HUES64 (cell line): Measurements from ENCODE around the gene R3HDM2.

ENCODE experiments used
- H3K27ac ChIP-seq: 2 replicates; pipeline ENCODE4 v1.7.0; 2013; ENCODE audit warnings: low read depth, low read length, inconsistent platforms
- H3K27me3 ChIP-seq: 2 replicates; pipeline ENCODE4 v1.6.1; 2013; ENCODE audit warnings: mild to moderate bottlenecking, low read length; ENCODE audit not compliant: insufficient read depth
- H3K36me3 ChIP-seq: 2 replicates; pipeline ENCODE4 v1.6.1; 2013; ENCODE audit warnings: mild to moderate bottlenecking, low read length; ENCODE audit not compliant: insufficient read depth
- H3K4me1 ChIP-seq: 2 replicates; pipeline ENCODE4 v1.6.1; 2013; ENCODE audit warnings: mild to moderate bottlenecking, low read length, moderate library complexity; ENCODE audit not compliant: insufficient read depth
- H3K4me3 ChIP-seq: 2 replicates; pipeline ENCODE4 v1.5.1; 2013; ENCODE audit warnings: mild to moderate bottlenecking, low read length, moderate library complexity
- H3K9ac ChIP-seq: 2 replicates; pipeline ENCODE4 v1.6.1; 2013; ENCODE audit warnings: mild to moderate bottlenecking, low read depth, low read length
- H3K9me3 ChIP-seq: 2 replicates; pipeline ENCODE4 v1.6.1; 2013; ENCODE audit warnings: low read depth, low read length; ENCODE audit not compliant: insufficient read depth
- WGBS: fragments of 150-250, 120-280 bp; methylation state at CpG from one replicate; pipeline ENCODE4 v1.1.7; 2013; ENCODE audit warnings: missing lambda C conversion rate; 5-methylcytosine and 5-hydroxymethylcytosine counted together

R3HDM2 gene

DNA sequence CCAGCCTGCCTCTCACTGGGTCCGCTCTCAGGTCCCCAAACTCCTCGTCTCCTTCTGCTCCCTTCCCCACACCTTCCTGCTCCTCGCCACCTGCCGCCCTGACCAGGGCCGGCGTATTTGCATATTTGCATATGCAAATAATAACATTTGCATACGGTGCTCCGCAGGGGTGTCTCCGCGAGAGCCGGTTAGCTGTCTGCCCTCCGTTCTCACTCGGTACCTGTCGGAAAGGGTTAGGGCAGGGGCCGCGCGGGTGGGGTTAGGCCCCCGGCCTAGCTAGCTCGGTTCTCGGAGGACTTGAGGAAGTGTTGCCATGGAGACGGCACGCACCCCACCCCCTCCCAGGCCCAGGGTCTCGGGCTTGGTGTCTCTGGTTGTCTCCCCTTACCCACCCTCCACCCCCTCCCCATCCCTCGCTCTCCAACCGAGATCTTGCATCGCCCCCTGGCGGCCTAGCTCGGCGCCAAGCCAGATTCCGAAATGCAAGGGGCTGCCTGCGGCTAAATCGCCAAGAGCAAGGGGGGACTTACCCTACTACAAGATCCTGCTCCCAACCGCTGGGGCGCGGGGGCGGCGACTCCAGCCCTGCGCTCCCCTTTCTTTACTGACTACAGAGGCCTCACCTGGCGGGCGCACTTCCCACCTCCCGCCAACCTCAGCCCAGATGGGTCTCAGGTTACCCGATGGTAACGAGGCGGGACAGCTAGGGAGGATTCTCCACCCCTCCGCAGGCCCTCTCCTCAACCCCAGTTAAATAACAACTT is 188.0 kb downstream of the R3HDM2 start:
- Histone ChIP-seq H3K27me3 (peaks cover 59% of the 10 kb centered on the region), H3K9ac (no peak overlapping the region), H3K27ac (peak overlapping the region; percentile 57; the same call in 1 of the 2 replicates), H3K4me3 (peak overlapping the region; percentile 64), H3K4me1 (peaks cover 21% of the 10 kb centered on the region), H3K9me3 (no peaks in the 10 kb centered on the region), H3K36me3 (no peaks in the 10 kb centered on the region)
- under 1% methylated on average over 45 of the region's 45 CpGs for WGBS

DNA sequence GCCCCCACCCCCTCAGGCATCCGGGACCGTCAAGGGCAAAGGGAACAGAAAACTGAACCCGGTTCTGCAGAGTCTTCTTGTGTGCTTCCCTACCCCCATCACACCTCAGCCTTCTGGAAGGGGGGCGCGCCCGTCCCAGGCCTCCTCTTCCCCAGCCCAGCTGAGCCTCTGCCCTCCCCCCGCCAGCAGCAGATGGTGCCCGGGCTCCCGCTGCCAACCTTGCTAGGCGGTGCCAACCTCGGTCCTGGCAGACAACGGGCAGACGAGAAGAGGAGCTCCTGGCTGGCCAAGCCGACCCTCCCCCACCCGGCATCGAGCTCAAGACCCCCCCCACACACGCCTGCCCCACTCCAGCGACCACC is 188.5 kb downstream of the R3HDM2 start:
- Histone ChIP-seq H3K36me3 (no peaks in the 10 kb centered on the region), H3K9ac (no peak overlapping the region), H3K9me3 (no peaks in the 10 kb centered on the region), H3K27me3 (peaks cover 64% of the 10 kb centered on the region), H3K27ac (no peak overlapping the region), H3K4me3 (peak overlapping the region; percentile 64), H3K4me1 (peaks cover 20% of the 10 kb centered on the region)
- 4% methylated on average over 18 of the region's 18 CpGs for WGBS

DNA sequence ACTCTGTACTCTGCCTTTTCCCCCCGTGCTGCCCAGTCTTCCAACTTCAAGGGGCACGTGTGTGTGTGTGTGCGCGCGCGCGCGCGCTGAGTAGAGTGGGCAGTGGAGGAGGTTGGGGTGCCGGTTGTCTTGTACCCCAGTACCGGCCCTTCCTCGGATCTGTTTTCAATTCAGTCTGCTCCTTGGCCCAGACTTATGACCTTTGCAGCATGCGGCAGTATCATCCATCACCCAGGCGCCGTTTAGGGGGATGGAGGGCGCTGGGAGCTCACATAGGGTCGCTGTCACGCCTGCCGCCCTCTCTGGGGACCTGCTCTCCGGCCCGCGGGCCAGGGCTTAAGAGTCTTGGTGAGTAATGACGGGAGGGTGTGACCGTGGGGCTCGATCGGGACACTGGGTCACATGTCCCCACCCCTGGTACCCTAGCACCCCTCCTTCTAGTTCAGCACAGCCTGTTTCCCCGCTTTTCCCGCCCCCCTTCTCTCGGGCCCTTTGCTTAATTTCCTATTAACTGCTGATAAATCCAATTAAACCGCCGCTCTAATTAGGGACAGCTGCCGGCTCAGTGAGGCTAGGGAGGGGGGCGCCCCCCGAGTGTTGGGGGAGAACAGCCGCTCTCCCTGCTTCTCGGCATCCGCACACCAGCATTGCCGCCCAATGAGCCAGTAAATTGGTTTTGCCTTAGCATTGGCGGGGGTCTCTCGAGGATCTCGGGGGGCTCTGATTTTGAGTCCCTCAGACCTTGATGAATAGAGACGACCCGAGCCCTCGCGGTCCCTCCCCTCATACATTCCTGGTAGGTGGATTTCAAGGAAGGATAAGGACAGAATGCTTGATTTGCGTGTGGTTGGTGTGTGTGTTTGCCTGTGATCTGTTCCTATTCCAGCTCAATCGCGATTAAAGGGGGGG is 189.2 kb downstream of the R3HDM2 start:
- Histone ChIP-seq H3K9ac (no peak overlapping the region), H3K4me3 (no peak overlapping the region; the same call in 1 of the 2 replicates), H3K4me1 (peaks cover 15% of the 10 kb centered on the region), H3K27ac (no peak overlapping the region), H3K9me3 (no peaks in the 10 kb centered on the region), H3K27me3 (peaks cover 71% of the 10 kb centered on the region), H3K36me3 (no peaks in the 10 kb centered on the region)
- 13% methylated on average over 47 of the region's 48 CpGs for WGBS

DNA sequence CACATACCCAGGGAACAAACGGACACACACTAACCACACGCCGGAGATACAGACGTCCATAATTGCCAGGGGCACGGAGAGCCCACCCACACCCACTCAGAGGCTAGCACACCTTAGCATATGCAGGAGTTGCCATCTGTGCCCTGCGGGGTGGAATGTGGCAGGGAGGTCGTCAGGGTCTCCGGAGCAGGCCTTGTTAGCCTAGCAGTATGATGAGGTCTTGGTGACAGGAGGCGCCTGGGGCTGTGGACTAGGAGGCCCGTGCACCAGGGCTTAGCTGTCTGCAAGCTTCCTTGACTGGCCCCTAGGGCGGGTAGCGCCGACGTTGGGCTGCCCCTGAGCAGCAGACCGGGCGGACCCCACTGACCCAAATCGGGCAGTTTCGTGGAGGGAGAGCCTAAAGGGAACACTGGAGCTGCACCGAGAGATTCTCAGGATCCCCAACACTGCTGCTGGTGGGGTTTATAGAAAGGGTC is 189.9 kb downstream of the R3HDM2 start:
- Histone ChIP-seq H3K4me3 (peak overlapping the region; percentile 57), H3K9ac (no peak overlapping the region), H3K4me1 (peaks cover 14% of the 10 kb centered on the region), H3K27me3 (peaks cover 78% of the 10 kb centered on the region), H3K36me3 (no peaks in the 10 kb centered on the region), H3K9me3 (no peaks in the 10 kb centered on the region), H3K27ac (no peak overlapping the region)
- WGBS: 8% methylated on average over 19 of the region's 19 CpGs

DNA sequence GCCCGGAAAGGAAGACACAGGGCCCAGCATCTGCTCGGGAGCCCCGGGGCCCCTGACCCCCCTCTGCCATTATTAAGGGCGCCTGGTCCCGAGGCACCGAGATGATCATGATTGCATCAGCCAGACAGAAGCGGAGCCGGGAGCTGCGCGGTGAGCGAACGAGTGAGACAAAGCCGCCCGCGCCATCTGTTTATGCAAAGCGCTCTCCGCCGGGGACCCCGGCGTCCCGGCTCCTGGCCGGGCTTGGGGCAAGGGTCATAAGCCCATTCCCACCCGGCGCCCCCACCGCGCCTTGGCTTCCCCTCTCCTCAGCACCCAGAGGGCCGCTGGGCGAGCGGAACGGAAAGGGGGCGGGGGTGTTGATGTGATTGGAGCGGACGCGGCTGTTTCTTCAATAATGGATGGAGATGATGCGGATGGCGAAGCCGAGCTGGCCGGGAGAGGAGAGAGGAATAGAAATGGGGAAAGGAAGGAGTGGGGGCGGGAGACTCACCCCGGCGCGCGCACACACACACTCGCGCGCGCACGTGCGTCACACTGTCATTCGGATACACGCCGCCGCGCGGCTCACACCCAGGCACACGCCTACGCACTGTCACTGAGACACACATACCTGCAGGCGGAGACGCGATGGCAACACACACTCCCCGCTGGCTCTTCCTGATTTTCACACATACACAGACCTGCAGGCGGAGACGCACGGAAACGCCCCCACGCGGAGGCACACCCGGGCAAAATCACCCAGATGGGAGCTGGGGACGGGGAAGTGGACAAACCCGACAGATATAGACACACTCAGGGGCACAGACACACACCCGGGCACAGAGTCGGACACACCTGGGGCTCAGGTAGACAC is 190.5 kb downstream of the R3HDM2 start:
- Histone ChIP-seq H3K9ac (peak overlapping the region; percentile 69), H3K4me3 (peak overlapping the region; percentile 57), H3K9me3 (no peaks in the 10 kb centered on the region), H3K4me1 (peaks cover 14% of the 10 kb centered on the region), H3K27ac (no peak overlapping the region), H3K36me3 (no peaks in the 10 kb centered on the region), H3K27me3 (peaks cover 84% of the 10 kb centered on the region)
- 1% methylated on average over 68 of the region's 72 CpGs for WGBS

DNA sequence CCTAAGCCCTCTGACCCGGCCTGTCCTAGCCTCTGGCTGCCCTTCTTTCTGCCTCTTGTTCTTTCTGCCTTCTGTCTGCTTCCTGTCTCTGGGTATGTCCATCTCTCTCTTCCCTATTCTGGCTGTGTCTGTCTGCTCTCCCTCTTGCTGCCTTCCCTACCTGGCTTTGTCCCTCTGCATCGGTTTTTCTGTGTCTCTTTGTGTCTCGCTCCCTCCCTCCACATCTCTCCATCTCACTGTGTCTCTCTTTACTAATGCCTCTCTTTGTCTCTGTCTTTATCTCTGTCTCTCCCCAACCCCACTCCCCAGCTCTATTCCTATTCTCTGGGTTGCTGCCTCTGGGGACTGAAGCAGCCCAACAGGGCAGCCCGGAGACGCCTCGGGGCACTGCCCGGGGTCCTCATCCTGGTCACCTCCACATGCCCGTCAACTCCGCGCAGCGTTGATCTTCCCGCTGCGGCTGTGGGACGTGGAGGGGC is 191.2 kb downstream of the R3HDM2 start:
- no peak overlapping the region for H3K27ac ChIP-seq
- peaks cover 14% of the 10 kb centered on the region for H3K4me1 ChIP-seq
- H3K9ac ChIP-seq: peak overlapping the region; percentile 69
- peak overlapping the region; percentile 57 for H3K4me3 ChIP-seq
- H3K9me3 ChIP-seq: no peaks in the 10 kb centered on the region
- 2% methylated on average over 14 of the region's 14 CpGs for WGBS
- H3K27me3 ChIP-seq: peaks cover 90% of the 10 kb centered on the region
- peaks cover under 1% of the 10 kb centered on the region; the same call in 1 of the 2 replicates for H3K36me3 ChIP-seq

DNA sequence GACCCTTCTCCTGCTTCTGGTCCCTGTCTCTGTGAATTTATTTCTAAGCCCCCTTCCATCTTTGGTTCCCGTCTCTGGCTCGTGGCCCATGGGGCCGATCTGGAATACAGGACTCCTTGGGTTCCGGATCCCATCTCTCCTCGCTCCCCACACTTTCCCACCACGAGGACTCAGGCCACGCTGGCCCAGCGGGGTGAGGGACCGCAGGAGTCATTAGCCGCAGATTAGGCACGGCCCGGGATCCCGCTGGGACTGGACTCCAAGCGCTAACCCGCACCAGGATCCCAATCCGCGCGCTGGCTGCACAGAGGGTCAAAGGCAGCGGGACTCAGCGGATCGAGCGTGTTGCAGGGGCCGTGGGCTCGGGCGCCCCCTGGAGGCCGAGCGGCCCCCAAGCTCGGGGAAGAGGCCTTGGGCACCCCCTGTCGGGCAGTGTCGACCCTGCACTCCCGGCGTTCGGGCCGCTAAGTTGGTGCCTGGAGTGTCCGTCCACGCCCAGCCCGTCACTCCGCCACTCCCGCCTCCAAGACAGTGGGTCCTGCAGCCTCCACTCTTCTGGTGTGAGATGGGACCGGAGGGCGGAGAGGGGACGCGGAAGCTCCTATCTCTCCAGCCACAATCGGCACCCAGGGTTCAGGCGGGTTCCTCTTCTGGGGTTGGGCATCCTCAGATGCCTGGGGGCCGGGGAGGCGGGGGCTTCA is 191.8 kb downstream of the R3HDM2 start:
- WGBS: 3% methylated on average over 47 of the region's 47 CpGs
- no peak overlapping the region for H3K9ac ChIP-seq
- peaks cover 85% of the 10 kb centered on the region for H3K27me3 ChIP-seq
- H3K36me3 ChIP-seq: peaks cover 7% of the 10 kb centered on the region
- peaks cover 14% of the 10 kb centered on the region for H3K4me1 ChIP-seq
- no peak overlapping the region for H3K27ac ChIP-seq
- no peaks in the 10 kb centered on the region for H3K9me3 ChIP-seq
- H3K4me3 ChIP-seq: peak overlapping the region; percentile 57

DNA sequence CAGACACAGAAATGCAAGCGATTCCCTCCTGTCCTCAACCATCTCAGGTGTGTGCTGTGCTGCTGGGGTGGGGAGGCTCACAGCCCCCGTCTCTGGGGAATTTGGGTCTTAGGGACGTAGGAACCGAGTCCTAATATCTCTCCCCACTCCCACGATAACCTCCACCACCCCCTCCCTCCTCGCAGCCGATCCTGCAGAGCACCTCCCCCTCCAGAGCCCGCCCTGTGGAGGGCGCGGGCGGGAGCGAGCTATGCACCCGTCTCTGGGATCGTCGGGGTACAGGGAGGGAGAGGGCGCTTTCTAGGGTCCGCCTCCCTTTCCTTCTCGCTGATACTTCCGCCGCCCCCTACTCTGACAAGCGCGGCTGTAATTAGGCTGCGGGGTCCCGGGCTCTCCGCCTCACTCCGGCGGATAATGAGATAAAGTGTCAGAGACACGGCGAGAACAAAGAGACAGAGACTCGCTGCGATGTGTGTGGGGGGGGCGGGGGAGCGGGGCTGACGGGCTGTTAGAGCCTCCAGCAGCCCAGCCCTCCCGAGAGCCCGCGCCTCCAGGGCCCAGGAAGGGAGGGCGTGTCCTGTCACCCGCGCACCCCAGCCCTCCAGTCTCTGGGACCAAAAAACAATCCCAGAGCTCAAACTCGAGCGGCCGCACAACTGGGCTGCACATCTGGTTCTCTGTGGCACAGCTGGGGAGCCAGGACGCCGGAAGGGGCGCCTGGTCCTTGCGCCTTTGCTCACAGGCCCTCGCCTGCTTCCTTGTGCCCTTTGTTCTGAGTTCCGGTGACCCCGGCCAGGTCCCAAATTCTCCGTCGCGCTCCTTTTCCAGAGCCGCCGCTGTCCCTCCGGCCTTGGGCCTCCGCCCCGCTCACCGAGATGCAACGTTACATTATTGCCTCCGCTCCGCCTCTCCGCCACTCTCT is 192.7 kb downstream of the R3HDM2 start:
- Histone ChIP-seq H3K27me3 (peaks cover 82% of the 10 kb centered on the region), H3K4me3 (peak overlapping the region; percentile 57), H3K9me3 (no peaks in the 10 kb centered on the region), H3K27ac (no peak overlapping the region), H3K36me3 (peaks cover 15% of the 10 kb centered on the region), H3K9ac (no peak overlapping the region), H3K4me1 (peaks cover 14% of the 10 kb centered on the region)
- WGBS: 3% methylated on average over 61 of the region's 63 CpGs

DNA sequence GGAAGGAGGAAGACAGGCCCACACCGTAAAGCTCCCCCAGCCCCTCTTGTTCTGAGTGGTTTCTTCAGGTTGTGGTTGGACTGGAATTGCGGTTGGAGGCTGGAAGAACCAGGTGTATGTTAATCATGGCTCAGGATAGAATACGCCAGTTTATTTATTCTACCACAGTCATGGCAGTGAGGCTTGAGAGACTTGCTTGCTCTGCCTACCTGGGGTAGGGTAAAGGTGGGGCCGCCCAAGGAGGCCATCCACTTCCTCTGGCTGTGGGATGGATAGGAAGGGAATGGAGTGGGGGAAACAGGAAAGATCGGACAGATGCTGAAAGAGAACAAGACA is 193.3 kb downstream of the R3HDM2 start:
- Histone ChIP-seq H3K27ac (no peak overlapping the region), H3K9ac (no peak overlapping the region), H3K27me3 (peaks cover 79% of the 10 kb centered on the region), H3K4me1 (peaks cover 14% of the 10 kb centered on the region), H3K9me3 (no peaks in the 10 kb centered on the region), H3K4me3 (peak overlapping the region; percentile 57; the same call in 1 of the 2 replicates), H3K36me3 (peaks cover 21% of the 10 kb centered on the region)
- 54% methylated on average over 4 of the region's 5 CpGs for WGBS
